ENCODE measurements around the gene KCNK7.
"Not testable (repeated sequence)": the region's sequence is repeated elsewhere in the genome, so short reads cannot be mapped to it uniquely, and the experiment has no call there.

Gene KCNK7

GRCh38 chr11:65595543-65596281 is at the start of gene KCNK7:
TSS of gene KCNK7 (minus strand) at chr11:65595800. CDS start at chr11:65595772, 28 bp downstream.
- in situ Hi-C loops (cut with HindIII; ENCODE audit: low pct_unique_long_range_greater_than_20kb, low sequenced_read_pairs), result no loop called here
- DNase-seq (ENCODE audit: low read depth in 1 of 2, low spot score in 1 of 2), result no peak
- no peak for TF ChIP-seq JUND (IDR thresholded peaks at IDR 0.05; ENCODE audit: low read depth)

GRCh38 chr11:65644837-65645236 is 49.2 kb upstream of the KCNK7 start:
- DNase-seq (ENCODE audit: low read depth in 1 of 2, low spot score in 1 of 2), result no peak
- in situ Hi-C loops (cut with HindIII; ENCODE audit: low pct_unique_long_range_greater_than_20kb, low sequenced_read_pairs), result no loop called here
- no peak for TF ChIP-seq JUND (IDR thresholded peaks at IDR 0.05; ENCODE audit: low read depth)

GRCh38 chr11:65643971-65644370 is 48.4 kb upstream of the KCNK7 start:
- DNase-seq (ENCODE audit: low read depth in 1 of 2, low spot score in 1 of 2), result peak; percentile 89 to 94
- in situ Hi-C loops (cut with HindIII; ENCODE audit: low pct_unique_long_range_greater_than_20kb, low sequenced_read_pairs), result no loop called here
- no peak for TF ChIP-seq JUND (IDR thresholded peaks at IDR 0.05; ENCODE audit: low read depth)

GRCh38 chr11:65642014-65642671 is 46.5 kb upstream of the KCNK7 start:
- no peak for TF ChIP-seq JUND (IDR thresholded peaks at IDR 0.05; ENCODE audit: low read depth)
- in situ Hi-C loops (cut with HindIII; ENCODE audit: low pct_unique_long_range_greater_than_20kb, low sequenced_read_pairs), result no loop called here
- DNase-seq (ENCODE audit: low read depth in 1 of 2, low spot score in 1 of 2), result peak in 1 of 2 experiments; percentile 22

GRCh38 chr11:65641297-65642013 is 45.9 kb upstream of the KCNK7 start:
- in situ Hi-C loops (cut with HindIII; ENCODE audit: low pct_unique_long_range_greater_than_20kb, low sequenced_read_pairs), result no loop called here
- TF ChIP-seq JUND (IDR thresholded peaks at IDR 0.05; ENCODE audit: low read depth), result no peak
- DNase-seq (ENCODE audit: low read depth in 1 of 2, low spot score in 1 of 2), result peak; percentile 67 to 93

- in situ Hi-C loops (cut with HindIII; ENCODE audit: low pct_unique_long_range_greater_than_20kb, low sequenced_read_pairs), result no loop called here
- DNase-seq (ENCODE audit: low read depth in 1 of 2, low spot score in 1 of 2), result no peak
- TF ChIP-seq JUND (IDR thresholded peaks at IDR 0.05; ENCODE audit: low read depth), result no peak
These were observed 45.1 kb upstream of the KCNK7 start for GRCh38 chr11:65640483-65641296.

GRCh38 chr11:65639623-65640482 is 44.3 kb upstream of the KCNK7 start:
- in situ Hi-C loops (cut with HindIII; ENCODE audit: low pct_unique_long_range_greater_than_20kb, low sequenced_read_pairs), result no loop called here
- DNase-seq (ENCODE audit: low read depth in 1 of 2, low spot score in 1 of 2), result no peak
- no peak for TF ChIP-seq JUND (IDR thresholded peaks at IDR 0.05; ENCODE audit: low read depth)

GRCh38 chr11:65639228-65639597 is 43.6 kb upstream of the KCNK7 start:
- in situ Hi-C loops (cut with HindIII; ENCODE audit: low pct_unique_long_range_greater_than_20kb, low sequenced_read_pairs); DNase-seq (ENCODE audit: low read depth in 1 of 2, low spot score in 1 of 2): not testable (repeated sequence)

GRCh38 chr11:65637794-65638419 is 42.3 kb upstream of the KCNK7 start, which contains the start of gene SIPA1:
TSS of gene SIPA1 (plus strand) at chr11:65638101. CDS start at chr11:65640922, 2,821 bp downstream.
- in situ Hi-C loops (cut with HindIII; ENCODE audit: low pct_unique_long_range_greater_than_20kb, low sequenced_read_pairs), result no loop called here
- TF ChIP-seq JUND (IDR thresholded peaks at IDR 0.05; ENCODE audit: low read depth), result no peak
- peak in 1 of 2 experiments; percentile 73 for DNase-seq (ENCODE audit: low read depth in 1 of 2, low spot score in 1 of 2)

- no peak for DNase-seq (ENCODE audit: low read depth in 1 of 2, low spot score in 1 of 2)
- TF ChIP-seq JUND (IDR thresholded peaks at IDR 0.05; ENCODE audit: low read depth), result no peak
- in situ Hi-C loops (cut with HindIII; ENCODE audit: low pct_unique_long_range_greater_than_20kb, low sequenced_read_pairs), result no loop called here
These were observed 41.5 kb upstream of the KCNK7 start for GRCh38 chr11:65637032-65637557.
